Glutamatergic neuron (in vitro differentiated cells): Measurements from ENCODE around the gene FYCO1. TPM values are rescaled to one million over a fixed set of nuclear protein-coding genes. Genes with fewer than 3 reads are reported as not detected.

ENCODE experiments used
- DNase-seq: peaks from one replicate; pipeline ENCODE4 v3.0.0; 2022
- H3K27ac Mint-ChIP-seq: one replicate; pipeline ENCODE4 v1.8.0; 2020; ENCODE audit warnings: mild to moderate bottlenecking, mixed read lengths, inconsistent platforms; ENCODE audit not compliant: unreplicated experiment
- H3K27me3 Mint-ChIP-seq: one replicate; pipeline ENCODE4 v1.8.0; 2020; ENCODE audit warnings: mild to moderate bottlenecking, moderate library complexity, mixed read lengths, inconsistent platforms; ENCODE audit not compliant: unreplicated experiment
- H3K36me3 Mint-ChIP-seq: one replicate; pipeline ENCODE4 v1.8.0; 2020; ENCODE audit warnings: mild to moderate bottlenecking, mixed read lengths, inconsistent platforms; ENCODE audit not compliant: unreplicated experiment
- H3K4me1 Mint-ChIP-seq: one replicate; pipeline ENCODE4 v1.8.0; 2020; ENCODE audit warnings: mild to moderate bottlenecking, low read depth, mixed read lengths, inconsistent platforms; ENCODE audit not compliant: unreplicated experiment
- H3K4me3 Mint-ChIP-seq: one replicate; pipeline ENCODE4 v1.8.0; 2020; ENCODE audit warnings: mild to moderate bottlenecking, mixed read lengths, inconsistent platforms; ENCODE audit not compliant: unreplicated experiment
- H3K9me3 Mint-ChIP-seq: one replicate; pipeline ENCODE4 v1.8.0; 2020; ENCODE audit warnings: mild to moderate bottlenecking, moderate library complexity, mixed read lengths, inconsistent platforms; ENCODE audit not compliant: unreplicated experiment
- CTCF ChIP-seq: fragments of 200-600 bp; sonication (generic); IDR thresholded peaks from one replicate; pipeline ENCODE4 v1.5.0; 2021; ENCODE audit not compliant: partially characterized antibody, unreplicated experiment
- total RNA-seq: library from RNA; stranded (reverse); fragmentation: NEBNext Ultra II Directional; extraction: Animal tissue kit (Norgen Biotek cat#: 25700); gene quantifications from one replicate; pipeline ENCODE4 v1.2.1, GENCODE V29; 2021; ENCODE audit not compliant: unreplicated experiment

The FYCO1 gene
- total RNA-seq, 1 donor from 2014 or later = 3.8 TPM

DNA sequence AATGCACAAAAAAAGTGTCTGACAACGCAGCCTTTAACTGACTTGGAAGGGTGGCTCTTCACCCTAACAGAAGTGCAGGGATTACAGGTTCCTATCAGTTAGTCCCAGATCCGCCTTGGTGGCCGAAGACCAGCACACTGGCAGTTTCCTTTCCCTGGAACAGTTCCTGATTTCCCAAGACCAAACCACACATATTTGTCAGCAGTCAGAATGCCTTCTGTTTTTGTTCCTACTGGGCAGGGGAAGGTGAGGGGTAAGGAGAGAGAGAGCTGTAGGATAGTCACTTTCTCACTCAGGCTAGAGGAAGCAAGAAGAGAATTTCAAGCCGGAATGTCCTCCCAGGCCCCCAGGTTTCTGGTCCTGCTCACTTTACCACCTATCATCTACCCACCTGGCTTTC, 43.2 kb downstream of the FYCO1 start:
- DNase-seq = no peak
- no peaks in the 10 kb centered on the region for H3K27me3 Mint-ChIP-seq
- H3K9me3 Mint-ChIP-seq = no peaks in the 10 kb centered on the region
- no peak for TF ChIP-seq CTCF
- H3K4me3 Mint-ChIP-seq = no peak overlapping the region
- no peaks in the 10 kb centered on the region for H3K36me3 Mint-ChIP-seq
- no peak overlapping the region for H3K27ac Mint-ChIP-seq
- H3K4me1 Mint-ChIP-seq = no peaks in the 10 kb centered on the region

GRCh38 chr3:45951946-45952345, 43.7 kb downstream of the FYCO1 start:
- no peak for TF ChIP-seq CTCF
- Mint-ChIP-seq H3K4me3 (no peak overlapping the region), H3K9me3 (no peaks in the 10 kb centered on the region), H3K36me3 (no peaks in the 10 kb centered on the region), H3K27me3 (no peaks in the 10 kb centered on the region), H3K27ac (no peak overlapping the region), H3K4me1 (no peaks in the 10 kb centered on the region)
- no peak for DNase-seq

- Mint-ChIP-seq H3K27ac (no peak overlapping the region), H3K36me3 (no peaks in the 10 kb centered on the region), H3K9me3 (no peaks in the 10 kb centered on the region), H3K4me3 (no peak overlapping the region), H3K27me3 (no peaks in the 10 kb centered on the region), H3K4me1 (no peaks in the 10 kb centered on the region)
- no peak for TF ChIP-seq CTCF
- no peak for DNase-seq
These were observed 44.7 kb downstream of the FYCO1 start for GRCh38 chr3:45950686-45951600.

GRCh38 chr3:45950131-45950530, 45.5 kb downstream of the FYCO1 start:
- Mint-ChIP-seq H3K9me3 (peaks cover 2% of the 10 kb centered on the region), H3K36me3 (no peaks in the 10 kb centered on the region)
- DNase-seq = no peak

More at GRCh38 chr3:45950131-45950530, 45.5 kb downstream of the FYCO1 start:
- Mint-ChIP-seq H3K27me3 (no peaks in the 10 kb centered on the region), H3K27ac (no peak overlapping the region), H3K4me3 (no peak overlapping the region), H3K4me1 (no peaks in the 10 kb centered on the region)
- TF ChIP-seq CTCF = no peak
